Measurements from ENCODE around the gene SCGB3A2.
"Not testable (repeated sequence)": the region's sequence is repeated elsewhere in the genome, so short reads cannot be mapped to it uniquely, and the experiment has no call there.

The SCGB3A2 gene

DNA sequence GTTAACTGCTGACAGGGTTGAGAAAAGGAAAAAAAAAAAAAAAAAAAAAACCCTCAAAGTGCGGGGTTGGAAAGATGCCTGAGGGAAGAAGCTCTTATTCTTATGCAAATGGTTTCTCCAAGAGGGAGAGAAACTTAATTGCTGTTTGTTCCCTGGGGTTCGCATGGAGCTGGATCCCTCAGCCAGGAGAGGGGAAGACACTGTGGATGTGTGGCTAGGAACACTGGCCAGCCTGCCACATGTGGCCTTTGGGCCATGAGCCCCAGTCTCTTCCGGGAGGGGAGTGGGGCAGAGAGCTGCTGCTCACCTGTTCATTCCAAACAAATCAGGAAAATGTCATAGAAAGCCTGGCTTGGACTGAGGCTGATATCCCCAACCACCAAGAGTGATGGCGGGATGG lies 9.4 kb upstream of the SCGB3A2 start:
- DNase-seq: no peak

DNA sequence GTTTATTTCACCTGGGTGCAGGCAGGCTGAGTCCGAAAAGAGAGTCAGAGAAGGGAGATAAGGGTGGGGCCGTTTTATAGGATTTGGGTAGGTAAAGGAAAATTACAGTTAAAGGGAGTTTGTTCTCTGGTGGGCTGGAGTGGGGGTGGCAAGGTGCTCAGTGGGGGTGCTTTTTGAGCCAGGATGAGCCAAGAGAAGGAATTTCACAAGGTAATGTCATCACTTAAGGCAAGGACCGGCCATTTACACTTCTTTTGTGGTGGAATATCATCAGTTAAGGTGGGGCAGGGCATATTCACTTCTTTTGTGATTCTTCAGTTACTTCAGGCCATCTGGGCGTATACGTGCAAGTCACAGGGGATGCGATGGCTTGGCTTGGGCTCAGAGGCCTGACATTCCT lies 8.6 kb upstream of the SCGB3A2 start:
- not testable (repeated sequence) for DNase-seq

DNA sequence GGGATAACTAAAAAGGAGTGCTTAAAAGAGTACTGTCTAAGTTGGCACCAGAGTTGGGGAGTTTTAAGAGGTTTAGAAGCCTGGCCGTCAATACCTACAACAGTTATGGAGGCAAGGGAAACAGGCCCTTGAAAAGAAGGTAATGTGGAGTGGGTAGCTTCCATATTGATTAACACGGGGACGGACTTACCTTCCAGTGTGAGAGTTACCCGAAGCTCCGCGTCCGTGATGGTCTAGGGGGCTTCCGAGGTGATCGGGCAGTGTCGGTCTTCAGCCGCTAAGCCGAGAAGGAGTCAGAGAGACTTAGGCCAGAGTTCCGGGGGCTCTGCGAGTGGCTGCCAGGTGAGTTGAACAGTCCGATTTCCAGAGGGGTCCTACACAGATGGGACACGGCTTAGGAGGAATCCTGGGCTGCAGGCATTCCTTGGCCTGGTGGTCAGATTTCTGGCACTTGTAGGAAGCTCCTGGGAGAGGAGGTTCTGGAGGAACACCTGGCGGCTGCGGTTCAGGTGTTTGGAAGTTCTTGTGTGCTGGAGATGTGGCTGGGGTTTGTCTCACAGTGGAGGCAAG lies 6.4 kb upstream of the SCGB3A2 start:
- not testable (repeated sequence) for DNase-seq

DNA sequence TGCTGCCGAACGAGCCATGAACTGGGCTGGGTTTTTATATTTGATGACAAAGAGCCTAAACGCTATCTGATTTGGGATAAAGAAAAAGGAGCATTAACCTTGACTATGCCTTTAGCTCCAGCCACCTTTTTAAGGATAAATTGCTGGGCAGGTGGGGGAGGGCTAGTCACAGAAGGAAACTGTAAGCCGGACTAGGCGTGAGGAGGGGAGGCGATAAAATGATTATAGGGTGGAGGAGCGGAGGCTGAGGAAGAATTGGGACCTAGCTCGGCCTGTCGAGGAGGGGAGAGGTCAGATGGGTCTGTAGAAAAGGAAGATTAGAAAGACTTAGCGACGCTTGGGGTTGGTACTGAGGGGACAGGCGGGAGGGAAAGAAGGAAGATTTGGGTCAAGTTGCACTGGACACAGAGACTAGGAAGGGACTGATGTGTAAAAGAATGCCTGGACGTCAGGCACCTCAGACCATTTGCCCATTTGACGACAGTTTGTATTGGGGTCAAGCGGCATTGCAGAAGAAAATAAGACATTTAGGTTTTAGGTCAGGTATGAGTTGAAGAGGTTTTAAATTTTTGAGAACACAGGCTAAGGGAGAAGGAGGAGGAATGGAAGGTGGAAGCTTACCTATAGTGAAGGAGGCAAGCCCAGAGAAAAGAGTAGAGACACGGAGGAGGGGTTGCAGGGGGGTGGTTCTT lies 5.6 kb upstream of the SCGB3A2 start:
- not testable (repeated sequence) for DNase-seq

DNA sequence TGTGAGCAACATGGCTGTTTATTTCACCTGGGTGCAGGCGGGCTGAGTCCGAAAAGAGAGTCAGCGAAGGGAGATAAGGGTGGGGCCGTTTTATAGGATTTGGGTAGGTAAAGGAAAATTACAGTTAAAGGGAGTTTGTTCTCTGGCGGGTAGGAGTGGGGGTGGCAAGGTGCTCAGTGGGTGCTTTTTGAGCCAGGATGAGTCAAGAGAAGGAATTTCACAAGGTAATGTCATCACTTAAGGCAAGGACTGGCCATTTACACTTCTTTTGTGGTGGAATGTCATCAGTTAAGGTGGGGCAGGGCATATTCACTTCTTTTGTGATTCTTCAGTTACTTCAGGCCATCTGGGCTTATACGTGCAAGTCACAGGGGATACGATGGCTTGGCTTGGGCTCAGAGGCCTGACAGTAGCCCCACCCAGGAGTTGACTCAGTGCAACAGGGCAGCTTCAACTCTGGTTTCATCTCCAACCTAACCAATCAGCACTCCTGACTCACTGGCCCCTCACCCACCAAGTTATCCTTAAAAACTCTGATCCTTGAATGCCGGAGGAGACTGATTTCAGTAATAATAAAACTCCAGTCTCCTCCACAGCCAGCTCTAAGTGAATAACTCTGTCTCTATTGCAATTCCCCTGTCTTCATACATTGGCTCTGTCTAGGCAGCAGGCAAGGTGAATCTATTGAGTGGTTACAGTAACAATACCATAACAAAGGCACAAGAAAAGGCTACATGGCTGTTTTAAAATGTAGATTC lies 4.2 kb upstream of the SCGB3A2 start:
- not testable (repeated sequence) for DNase-seq

DNA sequence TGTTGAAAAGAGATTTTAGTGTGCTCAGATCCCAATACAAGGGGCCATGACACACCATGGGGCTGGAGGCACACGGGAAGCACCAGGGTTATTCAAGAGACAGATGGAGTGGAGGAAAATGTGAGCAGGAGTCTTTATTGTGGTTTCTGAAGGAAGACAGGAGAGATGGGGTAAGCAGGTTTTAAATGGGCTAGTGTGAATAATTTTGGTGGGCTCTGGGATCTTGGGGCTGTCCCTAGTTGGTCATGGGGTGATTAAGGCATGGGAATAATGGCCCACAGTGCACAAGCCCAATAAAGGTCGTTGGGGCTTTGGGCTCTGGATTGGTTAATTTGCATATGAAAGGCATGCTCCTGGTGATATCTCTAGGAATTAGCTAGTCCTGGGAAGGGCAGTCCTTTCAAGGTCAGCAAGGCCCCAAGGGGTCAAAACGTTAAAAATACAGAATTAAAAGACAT lies 3.6 kb upstream of the SCGB3A2 start:
- no peak for DNase-seq

DNA sequence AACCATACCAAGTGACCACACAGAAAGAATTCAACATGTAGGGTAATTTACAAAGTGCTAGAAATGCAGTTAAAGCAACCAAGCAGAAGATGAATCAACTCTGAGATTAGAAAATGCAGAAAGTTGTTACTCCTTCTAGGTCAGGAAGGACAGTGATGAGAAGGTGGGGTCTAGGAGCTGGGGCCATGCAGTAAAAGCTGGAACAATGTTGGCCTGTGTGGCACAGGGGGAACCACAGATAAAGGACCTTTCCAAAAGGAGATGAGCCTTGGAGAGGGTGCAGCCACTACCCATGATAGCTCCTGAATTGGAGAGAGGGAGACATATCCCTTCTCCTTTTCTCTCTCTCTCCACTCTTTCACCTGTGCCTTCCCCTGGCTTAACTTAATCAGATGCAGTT lies 2.4 kb upstream of the SCGB3A2 start:
- DNase-seq: no peak

DNA sequence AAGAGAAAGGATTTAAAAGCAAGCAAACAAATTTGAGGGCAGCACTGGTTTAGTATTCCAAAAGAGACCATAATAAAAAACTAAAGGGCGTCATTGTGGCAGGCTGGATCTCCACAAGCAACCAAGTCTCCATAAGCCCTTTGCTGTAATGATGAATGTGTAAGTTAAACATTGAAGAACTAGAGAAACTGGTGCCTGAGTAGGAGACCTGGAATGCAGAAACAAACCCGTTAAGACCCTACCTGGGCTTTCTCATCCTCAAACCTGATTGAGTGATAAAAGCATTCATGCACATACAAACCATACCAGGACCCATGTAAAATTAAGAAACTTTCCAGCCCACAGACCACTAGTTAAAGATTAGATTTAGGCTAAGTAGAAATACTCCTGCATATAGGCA lies 1.9 kb upstream of the SCGB3A2 start:
- no peak for DNase-seq

DNA sequence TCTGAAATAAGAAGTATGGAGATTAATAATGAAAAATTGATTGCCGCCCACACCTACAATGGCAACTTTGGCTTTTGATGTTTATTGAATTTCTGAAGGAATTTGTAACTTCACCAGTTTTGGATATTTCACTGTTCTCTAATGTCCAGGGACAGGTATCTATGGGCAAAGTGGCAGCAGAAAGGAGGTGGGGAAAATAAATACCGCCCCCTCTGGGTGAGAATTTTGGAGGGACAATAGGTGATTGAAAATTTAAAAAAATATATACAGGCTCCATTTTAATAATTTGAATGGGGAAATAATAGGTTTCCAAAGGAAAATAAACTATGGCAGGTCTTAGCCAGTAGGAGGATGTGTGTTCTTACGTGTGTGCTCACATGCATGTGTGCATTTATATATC lies 1.3 kb downstream of the SCGB3A2 start:
- no peak for DNase-seq

DNA sequence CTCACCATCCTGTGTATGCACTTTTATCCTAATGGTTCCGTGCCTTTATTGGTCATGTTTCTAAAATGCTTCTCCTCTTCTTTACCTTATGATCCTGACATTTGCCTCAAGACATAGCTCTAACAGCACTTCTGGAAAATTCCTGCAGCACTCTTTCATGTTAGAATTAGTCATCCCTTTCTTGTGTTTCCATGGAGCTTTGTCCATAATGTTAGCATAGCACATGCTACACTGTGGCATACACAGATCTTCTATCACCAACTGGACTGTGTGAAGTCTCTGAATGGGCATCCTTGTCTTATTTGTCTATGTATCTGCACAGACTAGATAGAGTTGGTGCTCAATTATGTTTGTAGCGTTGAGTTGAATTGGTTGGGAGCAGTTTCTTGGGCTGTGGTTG lies 2.0 kb downstream of the SCGB3A2 start:
- no peak for DNase-seq

DNA sequence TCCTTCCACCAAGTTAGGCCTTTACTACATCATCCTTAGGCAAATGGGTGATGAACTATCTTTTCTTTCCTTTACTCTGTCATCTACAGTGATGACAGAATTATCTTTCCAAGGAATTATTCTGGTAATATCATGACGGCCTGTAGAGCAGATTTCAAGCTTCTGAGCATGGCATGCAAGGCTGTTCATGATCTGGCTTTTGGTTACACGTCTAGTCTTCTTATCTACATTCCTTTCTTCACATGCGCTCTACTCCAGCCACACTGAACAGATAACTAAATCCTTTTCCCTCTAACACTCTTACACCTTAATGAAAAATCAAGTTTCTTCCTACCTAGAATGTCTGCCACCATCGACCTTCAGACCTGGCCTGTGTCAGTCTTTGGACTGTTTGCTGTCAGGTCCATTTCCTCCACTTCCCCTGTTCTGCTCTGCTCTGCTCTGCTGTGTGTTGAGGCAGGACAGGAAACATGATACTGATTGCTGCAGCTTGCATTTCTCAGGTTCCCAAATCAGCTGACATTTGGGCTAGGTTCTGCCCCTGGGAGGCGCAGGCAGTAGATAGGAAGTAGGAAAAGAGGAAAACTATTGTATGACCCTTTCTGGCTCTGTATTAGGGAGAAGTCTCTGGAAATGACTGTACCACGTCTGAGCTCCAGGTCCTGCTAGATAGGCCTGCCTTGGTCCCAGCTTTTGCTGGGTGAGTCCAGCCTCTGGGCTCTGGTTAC lies 4.2 kb downstream of the SCGB3A2 start:
- no peak for DNase-seq

DNA sequence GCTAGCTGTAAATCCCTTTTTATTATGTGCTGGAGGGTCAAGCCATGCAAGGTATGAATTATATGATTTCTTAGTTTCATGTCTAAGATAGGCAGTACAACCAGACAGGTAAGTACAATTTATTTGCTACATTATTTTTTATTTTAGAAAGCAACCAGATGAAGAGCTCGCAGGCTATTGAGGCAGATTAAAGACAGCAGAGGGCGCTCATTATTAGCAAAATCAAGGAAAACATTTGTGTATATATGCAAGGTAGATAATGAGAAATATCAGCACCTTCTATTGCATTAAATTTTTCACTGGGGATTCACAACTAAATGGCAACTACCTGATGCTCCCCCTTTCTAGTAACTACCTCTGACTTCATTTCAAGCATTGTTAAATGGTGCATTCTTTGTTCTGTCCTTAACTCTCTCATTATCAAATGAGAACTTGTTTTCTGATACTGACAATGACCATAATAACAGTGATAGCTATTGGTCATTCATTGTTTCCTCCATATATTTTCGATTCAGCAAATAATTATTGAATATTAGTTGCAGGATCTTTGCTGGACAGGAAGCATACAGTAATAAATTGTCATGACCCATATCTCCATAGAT lies 8.6 kb downstream of the SCGB3A2 start:
- no peak for DNase-seq

DNA sequence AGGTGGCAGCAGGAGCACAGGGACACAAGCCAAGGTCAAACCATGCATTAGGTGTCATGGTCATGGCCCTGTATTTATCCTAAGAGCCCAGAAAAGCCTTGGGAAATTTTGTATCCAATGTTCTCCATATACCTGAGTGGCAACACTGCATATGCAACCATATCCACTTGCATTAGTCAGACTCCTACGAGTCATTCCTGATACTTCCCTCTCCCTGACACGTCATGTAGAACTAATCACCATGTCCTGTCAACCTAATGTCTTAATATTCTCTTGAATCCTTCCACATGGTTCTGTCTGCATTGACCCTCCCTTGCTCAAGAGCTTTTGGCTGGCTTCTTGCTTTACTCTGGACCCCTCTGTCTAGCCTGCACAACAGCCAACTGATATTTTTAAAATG lies 9.4 kb downstream of the SCGB3A2 start:
- DNase-seq: no peak

DNA sequence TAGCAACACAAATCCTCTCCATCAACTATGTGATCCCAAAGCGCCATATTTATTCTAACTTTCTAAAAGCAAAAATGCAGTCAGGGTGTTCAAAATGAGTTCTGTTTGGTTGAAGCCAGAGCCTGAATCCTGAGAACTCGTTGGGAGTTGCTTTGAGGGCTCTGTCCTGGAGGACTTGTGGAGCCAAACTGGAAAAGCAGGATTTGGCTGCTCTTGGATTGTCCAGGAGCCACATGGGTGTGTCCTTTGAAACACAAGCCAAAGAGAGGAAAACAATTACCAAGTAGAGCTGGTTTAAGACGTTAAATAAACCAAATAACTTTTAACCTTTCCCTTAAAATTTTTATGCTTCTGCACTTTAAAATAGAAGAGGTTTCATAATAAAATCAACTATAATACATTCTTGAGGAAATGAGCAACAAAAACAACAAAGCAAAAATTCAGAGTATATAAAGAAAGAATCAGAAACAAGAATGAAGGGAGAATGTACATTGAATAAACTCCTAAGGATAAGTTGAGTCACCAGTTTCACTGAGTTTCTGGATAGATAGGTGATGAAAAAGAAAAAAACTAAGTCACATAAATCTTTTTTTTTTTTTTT lies 14.3 kb downstream of the SCGB3A2 start:
- no peak for DNase-seq

DNA sequence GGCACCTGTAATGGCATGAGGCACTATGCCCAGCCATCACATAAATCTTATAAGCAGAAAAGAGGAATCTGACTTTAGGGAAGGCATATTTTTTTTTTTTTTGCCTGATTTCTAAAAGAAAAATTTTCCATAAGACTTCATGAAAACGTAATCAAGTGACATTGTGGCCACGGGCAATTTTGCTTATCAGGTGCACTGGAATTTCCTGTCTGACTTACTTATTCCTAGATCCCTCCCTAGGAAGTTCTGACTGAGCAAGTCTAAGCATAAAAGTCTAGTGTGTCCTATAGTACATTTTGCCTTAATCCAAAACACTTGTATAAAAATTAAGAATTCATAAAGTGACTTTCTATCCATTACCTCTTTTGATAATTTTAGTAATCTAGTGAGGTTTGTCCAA lies 15.3 kb downstream of the SCGB3A2 start:
- DNase-seq: no peak

DNA sequence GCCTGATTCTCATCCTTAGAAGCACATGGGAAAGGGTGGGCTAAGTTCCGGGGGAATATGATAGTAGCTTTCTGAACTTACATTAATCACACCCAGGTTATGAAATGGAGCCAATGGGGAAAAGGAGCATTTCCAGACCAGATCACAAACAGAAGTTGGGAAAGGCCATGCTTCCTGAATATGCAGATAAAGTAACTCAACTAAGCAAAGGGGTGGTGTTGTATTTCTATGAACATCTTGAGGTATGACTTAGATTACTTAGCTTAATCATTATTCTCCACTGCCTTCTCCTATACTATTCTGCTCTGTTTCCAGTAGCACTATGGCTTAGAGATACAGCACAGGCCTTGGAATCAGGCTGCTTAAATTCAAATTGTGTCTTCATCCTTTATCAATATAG lies 17.4 kb downstream of the SCGB3A2 start:
- no peak for DNase-seq

DNA sequence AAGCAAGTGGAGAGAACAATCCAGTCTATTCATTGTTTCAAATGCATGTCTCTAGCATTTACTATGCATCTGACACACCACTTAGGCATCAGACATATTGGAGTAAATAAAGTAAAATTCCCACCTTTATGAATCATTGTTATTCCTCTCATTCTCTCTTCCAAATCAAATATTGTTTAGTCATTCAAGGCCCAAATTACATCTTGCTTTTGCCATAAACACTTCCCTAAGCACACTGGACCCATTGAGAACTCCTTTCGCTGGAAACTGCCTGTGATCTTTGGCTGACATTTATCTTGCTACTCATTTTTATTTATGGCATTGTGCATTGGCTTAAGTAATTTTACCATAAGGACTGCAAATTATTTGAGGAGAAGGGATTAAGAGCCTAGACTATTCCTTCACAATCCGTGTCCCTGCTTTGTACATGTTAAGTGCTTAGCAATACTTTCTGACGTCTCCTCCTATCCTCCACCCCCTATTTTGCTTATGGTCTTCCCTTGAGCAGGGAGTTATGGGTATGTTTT lies 20.4 kb downstream of the SCGB3A2 start:
- no peak for DNase-seq

DNA sequence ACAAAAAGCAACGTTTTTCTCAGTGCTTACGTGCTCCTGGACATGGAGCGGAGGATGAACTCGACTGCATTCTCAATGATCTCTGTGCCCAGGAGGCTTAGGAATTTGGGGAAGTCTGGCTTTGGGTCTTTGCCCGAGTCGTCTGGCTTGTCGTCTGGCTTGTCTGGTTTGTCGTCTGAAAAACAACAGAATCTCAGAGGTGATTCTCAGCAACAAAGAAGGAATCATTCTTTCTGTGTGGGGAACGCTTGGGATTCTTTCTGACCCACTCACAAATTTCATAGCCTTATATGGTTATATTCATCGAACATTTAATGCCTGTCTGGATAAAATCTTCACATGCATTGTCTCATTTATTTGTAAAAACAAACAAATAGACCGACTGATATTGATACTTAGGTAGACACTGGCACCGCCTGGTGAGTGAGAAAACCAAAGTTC lies 23.1 kb downstream of the SCGB3A2 start:
- DNase-seq: no peak

DNA sequence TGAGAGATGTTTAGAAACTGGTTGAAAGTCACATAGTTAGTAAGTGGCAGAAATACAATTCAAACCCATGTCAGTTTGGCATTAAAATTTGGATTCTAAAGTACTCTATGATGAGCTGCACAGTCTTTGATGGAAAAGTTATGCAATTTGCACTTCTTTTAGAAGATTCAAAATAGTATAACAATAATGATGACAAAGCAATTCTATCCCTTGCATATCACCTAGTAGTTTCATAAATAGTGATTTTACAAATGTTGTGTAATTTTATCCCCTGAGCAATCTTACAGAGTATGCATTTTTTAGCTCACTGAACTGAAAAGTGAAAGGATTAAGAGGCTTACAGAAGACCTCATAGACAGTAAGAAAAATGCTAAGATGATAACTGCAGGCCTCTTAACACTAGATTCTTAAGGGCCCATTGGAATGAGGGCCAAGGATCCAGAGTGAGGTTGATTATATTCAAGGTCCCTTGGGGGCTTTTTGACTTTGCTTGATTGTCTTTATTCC lies 24.2 kb downstream of the SCGB3A2 start:
- DNase-seq: no peak

DNA sequence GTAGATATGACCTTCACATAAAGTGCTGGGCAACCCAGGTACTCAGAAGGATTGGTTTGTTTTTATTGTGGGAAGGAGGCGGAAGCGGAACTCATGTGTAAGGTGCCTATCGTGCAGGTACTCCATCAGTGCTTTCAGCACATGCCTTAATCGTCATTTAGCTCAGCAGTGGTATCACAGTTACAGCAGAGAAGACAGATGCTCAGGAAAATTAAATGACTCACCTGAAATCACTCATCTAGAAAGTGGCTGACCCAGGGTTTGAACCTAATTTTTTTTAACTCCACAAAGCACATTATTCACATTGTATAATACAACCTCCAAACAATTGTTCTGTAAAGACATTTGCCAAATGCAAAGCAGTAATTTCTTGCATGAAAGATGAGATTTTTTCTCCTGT lies 25.6 kb downstream of the SCGB3A2 start:
- DNase-seq: no peak

DNA sequence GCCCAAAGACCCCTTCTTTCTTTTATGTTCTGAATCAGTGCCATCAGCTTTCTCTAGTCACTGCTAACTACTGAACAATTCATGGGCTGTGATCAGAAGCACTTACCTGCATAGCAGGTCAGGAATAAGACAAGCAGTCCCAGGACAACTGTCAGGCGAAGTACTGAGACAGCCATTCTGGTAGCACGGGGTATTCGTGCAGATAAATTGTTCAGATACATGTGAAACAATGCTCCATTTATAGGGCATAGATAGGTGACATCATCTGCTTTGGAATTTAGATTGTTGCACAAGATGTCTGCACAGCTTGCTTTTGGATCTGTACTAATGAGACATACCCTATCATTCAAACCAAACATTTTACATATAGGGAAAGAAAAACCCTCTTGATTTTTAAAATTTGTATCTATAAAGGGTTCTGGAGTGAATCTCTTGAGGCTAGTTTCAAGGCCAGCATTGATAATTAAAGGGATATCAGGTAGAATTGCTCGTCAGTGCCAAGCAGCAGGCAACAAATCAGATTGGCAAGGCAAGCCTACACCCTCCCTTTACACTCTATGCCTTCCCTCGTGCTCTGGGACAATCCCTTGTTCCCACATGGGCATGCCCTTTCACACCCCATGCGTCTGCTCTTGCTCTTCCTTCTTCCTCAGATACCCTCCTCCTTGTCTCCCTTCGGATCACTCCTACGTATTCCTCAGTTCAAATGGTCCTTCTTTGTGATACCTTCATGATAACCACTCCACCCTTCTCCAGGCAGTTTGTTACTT lies 28.0 kb downstream of the SCGB3A2 start, which contains the start of gene C5orf46:
Gene C5orf46 (minus strand): TSS at position 213 of the 770 bp plus-strand sequence. CDS start 37 bp downstream, at position 176.
- DNase-seq: no peak
